ENCODE measurements around the gene SEMA6B. TPM values are rescaled to one million over a fixed set of nuclear protein-coding genes. Genes with fewer than 3 reads are reported as not detected.

SEMA6B gene
- total RNA-seq, 1 experiment from 2014 or later: 1.6 TPM

DNA sequence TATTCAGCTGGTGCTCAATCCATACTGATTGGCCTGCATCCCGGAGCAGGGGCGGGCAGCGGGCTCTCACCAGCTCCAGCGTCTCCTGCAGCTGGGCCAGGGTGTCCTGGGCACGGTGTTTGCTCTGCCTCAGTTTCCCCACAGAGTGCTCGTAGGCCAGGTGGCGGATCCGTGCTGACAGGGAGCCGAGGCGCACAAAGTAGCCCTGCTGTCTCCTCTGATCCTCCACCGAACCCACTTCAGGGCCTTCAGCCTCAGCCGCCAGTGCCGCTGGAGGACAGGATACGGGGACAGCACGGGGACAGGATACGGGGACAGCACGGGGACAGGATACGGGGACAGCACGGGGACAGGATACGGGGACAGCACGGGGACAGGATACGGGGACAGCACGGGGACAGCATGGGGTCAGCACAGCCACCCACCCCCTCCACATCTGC, 33.9 kb downstream of the SEMA6B start:
- no peak for DNase-seq (ENCODE audit: low read depth)

DNA sequence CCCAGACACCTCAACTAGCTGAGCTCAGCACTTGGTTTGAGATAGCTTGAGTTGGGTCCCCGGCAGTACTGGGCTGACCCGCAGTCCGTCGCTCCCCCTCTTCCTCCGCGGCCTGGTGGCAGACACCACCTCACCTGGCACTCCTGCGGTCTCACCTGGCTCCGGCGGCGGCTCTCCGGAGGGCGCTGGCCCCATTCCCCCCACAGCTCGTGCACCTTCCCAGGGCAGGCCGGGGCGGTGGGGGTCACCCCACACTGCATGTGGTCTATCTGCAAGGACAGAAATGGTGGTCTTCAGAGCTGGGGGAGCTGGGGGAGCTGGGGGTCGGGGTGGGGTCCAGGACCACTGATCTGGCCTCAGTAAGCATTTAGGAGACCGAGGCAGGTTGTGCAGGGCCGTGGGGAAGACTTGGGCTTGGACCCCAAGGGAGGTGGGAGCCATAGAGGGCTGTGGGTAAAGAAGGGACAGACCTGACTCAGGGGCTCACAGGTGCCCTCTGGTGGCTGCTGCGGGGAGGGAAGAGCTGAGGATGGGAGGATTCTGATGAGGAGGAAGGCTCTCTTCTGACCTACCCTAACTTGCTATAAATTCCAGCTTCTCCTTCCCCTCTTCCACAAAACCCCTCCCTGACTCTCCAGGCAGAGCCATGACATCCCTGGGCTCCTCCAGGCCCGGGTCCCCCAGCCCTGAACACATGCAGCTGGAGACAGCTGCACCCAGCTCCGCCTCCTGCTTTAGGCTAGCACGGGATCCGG, 34.5 kb downstream of the SEMA6B start:
- peak; percentile 43 for DNase-seq (ENCODE audit: low read depth)

DNA sequence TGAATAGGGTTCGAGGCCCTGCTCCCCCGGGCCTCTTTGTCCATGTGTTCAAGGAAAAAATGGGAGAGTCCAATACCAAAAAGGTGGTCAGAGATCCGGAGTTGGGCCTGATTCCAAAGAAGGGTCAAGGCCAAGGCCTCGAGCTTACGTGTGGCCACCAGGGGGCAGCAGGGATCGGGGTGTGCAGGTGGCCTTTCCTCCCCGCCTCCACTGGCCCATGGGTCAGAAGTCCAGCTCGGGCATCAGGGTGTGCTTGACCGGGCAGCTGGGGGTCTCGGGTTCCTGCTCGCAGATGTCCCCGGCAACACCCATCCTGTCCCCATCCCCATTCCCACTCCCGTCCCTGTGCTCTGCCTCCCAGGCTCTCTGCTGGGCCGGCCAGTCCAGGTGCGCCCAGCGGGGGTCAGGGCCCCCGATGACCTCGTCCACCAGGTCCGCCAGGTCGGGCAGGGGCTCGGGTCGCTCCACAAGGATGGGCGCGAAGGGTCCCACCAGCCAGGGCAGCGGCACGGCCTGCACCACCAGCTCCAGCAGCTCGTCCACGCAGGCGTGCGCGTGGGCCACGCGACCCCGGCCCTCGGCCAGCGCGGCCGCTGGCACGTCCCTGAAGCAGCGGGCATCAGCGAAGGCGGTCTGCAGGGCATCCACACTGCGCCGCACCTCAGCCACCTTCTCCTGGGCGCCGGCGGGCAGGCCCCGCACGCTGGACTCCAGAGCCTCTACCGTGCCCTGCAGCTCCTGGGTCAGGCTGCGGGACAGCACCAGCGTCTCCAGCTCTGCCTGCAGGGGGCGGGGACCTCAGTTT, 36.0 kb downstream of the SEMA6B start:
- DNase-seq (ENCODE audit: low read depth): peak; percentile 40

DNA sequence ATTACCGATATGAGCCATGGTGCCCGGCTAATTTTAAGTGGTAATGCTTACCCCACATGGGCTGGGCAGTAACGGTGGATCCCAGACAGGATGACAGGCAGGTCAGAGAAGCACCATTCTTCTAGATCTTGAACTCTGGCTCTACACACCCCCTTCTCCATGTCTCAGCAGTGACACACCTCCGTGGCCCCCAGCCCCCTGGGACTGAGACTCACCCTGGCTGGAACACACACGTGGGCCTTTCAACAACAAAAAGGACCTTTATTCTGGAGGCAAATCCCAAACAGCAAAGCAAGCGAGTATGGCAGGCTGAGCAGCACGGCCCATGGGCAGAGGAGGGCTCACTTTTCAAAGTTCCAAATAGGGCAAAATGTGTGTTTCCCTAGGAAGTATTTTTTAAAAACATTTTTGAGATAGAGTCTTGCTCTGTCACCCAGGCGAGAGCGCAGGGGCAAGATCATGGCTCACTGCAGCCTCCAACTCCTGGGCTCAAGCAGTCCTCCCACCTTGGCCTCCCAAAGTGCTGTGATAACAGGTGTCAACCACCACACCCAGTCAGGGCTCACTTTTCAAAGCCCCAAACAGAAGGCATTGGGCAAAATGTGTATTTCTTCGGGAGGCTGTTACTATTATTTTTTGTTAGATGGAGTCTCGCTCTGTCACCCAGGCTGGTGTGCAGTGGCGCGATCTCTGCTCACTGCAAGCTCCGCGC, 37.0 kb downstream of the SEMA6B start:
- DNase-seq (ENCODE audit: low read depth): no peak

DNA sequence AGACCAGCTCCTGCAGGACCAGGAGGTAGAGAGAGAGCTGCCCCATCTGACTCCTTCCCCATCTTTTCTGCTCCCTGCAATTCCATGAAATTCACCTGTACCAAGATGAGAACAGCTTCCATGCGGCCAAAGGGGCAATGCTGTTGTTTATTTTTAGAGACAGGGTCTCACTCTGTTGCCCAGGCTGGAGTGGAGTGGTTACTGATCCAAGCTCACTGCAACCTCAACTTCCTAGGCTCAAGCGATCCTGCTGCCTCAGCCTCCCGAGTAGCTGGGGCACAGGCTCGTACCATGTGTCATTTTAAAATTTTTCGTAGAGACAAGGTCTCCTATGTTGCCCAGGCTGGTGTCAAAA, 37.6 kb downstream of the SEMA6B start:
- no peak for DNase-seq (ENCODE audit: low read depth)

DNA sequence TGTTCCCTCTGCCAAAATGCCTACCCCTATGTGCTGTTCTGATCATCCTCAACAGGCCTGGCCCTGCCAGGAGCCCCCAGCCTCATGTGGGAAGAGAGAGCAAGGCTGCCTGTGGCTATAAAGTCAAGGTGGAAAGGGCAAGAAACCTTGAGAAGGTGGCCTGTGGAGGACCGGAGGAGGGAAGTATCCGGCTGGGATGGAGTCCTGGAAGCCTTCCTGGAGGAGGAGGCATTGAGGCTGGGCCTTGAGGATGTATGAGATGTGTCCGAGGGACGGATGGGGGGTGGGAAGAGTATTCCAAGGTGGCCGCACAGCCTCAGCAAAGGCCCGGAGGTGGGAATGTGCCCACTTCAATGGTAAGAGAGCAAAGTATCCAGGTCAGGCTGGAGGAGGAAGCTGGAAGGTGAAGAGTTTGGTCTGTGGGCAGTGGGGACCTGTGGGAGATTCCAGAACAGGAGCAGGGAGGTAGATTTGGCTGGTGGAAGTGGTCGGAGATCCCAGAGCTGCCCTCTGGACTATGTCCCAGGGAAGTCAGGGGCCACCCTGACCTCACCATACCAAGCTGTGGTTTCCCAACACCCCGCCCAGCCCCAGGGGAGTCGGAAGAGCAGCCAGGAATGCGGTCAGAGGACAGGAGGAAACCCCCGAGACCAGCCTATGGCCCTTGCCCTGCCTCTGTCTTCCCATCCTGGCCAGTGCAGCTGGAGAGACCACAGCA, 38.2 kb downstream of the SEMA6B start:
- peak; percentile 44 for DNase-seq (ENCODE audit: low read depth)

DNA sequence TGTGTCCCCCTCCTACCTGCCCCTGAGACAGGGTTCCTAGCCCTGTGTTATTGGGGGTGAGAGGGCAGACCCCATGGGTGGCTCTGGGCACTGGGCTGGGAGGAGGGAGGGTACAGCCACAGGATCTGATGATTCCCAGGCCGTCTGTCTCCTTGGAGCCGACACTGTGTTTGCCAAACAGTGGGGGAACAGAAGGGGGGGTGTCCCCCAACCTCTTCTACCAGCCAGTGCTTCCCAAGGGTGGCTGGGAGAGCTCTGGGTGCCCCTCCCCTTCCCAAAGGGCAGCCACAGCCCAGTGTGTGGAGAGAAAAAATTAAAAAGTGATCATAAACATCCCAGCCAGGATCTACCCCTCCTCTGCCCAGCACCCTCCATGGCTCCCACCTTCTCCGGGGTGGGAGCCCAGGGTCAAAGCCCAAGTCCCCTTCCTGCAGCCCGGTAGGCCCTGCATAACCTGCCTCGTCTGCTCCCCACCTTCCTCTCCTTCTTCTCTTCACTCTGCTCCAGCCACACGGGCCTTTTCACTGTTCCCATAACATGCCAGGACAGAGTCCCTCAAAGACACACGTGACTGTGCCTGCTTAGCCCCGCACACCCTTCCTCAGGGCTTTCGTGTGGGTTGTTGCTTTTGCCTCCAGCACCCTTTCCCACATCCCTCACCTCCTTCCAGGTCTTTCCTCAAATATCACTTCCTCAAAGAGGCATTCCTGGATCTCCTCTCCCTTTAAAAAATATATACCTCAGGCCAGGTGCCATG, 39.8 kb downstream of the SEMA6B start:
- DNase-seq (ENCODE audit: low read depth): peak; percentile 57

DNA sequence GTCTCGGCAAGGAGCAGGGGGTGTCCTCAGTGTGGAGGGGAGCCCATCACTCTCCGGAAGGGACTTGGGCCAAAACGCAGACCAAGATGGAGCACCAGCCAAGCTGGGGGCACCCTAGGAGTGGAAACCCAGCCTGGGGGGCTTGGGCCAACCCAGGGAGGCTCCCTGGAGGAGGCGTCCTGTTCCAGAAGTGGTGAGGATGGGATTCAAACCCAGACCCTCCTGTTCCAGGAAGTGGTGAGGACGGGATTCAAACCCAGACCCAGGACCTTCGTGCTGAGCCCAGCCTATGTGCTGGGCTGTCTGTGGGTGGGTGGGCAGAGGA, 40.4 kb downstream of the SEMA6B start:
- DNase-seq (ENCODE audit: low read depth): no peak

DNA sequence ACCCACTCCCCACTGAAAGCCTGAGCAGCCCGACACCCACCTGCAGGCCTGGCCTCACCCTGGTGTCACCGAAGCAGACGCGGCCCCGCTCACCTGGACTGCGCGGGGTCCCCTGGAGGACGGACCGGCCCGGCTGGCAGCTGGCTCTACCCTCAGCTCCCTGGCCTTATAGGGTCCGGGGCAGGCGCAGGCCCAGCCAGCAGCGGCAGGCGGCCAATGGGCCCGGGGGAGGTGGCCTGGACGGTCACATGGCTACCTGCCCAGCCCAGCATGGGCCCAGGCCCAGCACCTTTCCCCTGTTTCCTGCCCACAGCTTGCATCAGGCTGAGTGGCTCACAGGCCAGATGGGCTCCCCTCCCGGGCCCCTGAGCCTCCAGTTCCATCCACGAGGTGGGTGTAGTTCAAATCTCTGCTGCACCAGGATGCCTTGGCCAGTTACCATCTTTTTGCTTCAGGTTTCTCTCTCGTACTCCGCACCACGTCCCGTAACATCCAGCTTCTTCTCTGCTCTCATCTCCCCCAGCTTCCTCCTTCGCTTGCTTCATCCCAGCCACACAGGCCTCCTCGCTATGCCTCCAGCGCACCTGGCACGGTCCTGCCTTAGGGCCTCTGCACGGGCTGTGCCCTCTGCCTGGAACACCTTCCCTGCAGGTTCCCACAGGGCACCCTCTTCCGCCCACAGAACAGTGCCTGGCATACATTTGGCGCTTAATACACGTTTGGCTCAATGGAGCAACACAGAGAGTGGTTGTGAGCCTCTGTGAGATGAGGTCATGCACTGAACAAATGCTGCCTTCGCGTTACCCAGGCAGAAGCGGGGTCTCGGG, 40.9 kb downstream of the SEMA6B start, which contains the start of gene PLIN4:
Gene PLIN4 (minus strand): TSS at position 142 of the 827 bp plus-strand sequence. CDS start 214 bp downstream, outside the sequence.
- DNase-seq (ENCODE audit: low read depth): peak; percentile 47

DNA sequence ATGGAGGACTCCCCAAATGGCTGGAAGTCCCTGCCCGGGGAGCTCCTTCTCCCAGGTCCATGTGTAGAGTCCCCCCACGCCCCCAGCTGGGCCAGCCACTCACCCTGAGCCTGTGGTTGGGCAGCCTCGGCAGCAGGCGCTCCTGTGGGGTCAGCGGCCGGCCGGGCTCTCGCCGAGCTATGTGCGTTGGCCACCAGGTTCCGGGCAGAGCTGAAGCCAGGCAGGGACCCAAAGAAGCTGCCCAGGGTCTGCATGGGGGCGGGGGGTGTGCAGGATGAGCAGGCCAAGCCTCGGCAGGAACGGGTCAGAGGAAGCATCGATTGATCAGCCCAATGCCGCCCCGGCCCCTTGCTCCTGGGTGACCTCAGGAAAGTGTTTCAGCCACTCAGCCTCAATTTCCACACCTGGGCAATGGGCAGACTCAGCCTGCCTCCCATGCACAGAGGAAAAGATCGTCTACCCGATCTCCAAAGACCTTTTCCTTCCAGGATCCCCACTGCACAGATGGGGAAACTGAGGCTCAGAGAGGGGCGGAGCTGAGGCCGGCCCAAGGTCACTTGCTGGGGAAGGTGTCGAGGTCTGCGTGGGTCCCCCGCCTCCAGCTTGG, 41.9 kb downstream of the SEMA6B start:
- DNase-seq (ENCODE audit: low read depth): no peak

DNA sequence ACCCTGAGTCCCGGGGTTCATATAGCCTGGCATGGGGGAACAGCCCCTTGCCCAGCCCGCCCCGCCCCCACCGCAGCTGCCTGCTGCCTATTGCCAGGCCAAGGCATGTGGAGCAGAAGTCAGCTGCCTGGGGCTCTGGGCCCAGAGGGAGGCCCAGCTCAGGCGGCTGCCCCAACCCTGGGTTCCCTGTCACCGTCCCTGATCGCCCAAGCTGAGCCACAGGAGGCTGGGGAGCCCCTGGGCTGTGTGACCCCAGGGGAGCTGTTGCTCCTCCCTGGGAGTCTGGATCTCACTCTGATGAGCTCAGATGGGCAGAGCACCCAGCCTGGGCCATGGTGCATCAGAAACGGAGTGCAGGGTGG, 42.6 kb downstream of the SEMA6B start:
- DNase-seq (ENCODE audit: low read depth): no peak

DNA sequence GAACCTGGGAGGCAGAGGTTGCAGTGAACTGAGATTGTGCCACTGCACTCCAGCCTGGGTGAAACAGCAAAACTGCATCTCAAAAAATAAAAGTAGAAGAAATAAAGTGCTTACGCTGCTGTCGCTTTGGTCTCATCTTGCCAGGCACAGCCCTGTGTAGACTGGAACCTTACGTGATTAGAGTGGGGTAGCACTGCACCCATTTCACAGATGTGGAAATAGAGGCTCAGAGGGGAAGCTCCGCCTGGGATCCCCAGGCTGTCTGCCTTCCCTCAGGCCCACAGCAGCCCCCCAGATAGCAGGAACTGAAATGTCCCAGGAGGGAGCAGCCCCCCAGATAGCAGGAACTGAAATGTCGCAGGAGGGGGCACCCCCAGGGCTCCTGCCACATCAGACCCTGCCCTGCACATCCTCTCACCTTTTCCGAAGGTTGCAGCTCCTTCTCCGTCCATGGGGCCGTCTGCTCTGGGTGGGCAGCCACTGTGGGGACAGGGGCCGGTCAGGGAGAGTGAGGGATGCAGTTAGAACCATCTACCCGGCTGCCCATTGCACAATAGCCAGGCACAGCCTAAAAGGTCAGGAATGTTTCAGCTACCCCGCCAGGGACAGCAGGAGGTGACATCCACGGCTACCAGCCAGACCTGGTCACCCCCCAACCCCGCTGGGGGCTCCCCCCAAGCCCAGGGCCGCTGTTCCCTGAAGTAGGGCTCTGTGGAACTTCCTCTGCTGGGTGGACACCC, 43.1 kb downstream of the SEMA6B start:
- DNase-seq (ENCODE audit: low read depth): no peak

DNA sequence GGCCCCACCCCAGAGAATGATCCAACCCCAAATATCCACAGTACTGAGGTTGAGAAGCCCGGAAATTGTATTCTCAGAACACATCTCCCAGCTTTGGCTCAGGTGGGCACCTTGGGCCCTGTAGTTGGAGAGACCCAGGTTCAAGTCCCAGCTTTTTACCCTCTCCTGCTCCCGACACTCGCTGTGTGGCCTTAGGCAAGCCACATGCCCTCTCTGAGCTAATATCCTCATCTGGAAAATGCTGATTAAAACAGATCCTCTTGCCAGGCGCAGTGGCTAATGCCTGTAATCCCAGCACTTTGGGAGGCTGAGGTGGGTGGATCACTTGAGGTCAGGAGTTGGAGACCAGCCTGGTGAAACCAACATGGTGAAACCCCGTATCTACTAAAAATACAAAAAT, 43.8 kb downstream of the SEMA6B start:
- no peak for DNase-seq (ENCODE audit: low read depth)

DNA sequence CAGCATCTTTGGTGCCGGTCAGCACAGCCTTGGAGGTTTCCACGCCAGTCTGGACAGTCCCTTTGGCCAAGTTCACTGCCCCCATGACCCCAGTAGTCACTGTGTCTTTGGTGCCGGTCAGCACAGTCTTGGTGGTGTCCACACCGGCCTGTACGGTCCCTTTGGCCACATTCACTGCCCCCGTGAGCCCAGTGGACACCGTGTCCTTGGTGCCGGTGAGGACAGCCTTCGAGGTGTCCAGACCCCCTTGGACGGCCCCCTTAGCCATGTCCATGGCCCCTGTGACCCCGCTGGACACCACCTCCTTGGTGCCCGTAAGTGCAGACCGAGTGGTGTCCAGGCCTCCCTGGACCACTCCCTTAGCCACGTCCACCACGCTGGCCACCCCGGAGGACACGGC, 46.2 kb downstream of the SEMA6B start:
- DNase-seq (ENCODE audit: low read depth): no peak

DNA sequence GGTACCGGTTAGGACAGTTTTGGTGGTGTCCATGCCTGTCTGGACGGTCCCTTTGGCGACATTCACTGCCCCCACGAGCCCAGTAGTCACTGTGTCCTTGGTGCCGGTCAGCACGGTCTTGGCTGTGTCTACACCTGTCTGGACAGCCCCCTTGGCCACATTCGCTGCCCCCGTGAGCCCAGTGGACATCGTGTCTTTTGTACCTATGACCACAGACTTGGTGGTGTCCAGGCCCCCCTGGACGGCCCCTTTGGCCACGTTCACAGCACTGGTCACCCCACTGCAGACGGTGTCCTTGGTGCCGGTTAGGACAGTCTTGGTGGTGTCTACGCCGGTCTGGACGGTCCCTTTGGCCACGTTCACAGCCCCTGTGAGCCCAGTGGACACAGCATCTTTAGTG, 47.4 kb downstream of the SEMA6B start:
- no peak for DNase-seq (ENCODE audit: low read depth)

DNA sequence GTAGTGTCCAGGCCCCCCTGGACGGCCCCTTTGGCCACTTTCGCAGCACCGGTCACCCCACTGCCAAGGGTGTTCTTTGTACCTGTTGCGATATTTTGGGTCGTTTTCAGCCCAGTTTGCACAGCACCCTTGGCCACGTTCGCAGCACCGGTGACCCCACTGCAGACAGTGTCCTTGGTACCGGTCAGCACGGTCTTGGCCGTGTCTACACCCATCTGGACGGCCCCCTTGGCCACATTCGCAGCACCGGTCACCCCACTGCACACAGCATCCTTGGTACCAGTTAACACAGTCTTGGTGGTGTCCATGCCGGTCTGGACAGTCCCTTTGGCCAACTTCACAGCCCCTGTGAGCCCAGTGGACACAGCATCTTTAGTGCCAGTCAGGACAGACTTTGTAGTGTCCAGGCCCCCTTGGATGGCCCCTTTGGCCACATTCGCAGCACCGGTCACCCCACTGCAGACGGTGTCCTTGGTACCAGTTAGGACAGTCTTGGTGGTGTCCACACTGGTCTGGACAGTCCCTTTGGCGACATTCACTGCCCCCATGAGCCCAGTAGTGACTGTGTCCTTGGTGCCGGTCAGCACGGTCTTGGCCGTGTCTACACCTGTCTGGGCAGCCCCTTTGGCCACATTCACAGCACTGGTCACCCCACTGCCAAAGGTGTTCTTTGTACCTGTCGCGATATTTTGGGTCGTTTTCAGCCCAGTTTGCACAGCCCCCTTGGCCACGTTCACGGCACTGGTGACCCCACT, 48.0 kb downstream of the SEMA6B start:
- DNase-seq (ENCODE audit: low read depth): no peak

DNA sequence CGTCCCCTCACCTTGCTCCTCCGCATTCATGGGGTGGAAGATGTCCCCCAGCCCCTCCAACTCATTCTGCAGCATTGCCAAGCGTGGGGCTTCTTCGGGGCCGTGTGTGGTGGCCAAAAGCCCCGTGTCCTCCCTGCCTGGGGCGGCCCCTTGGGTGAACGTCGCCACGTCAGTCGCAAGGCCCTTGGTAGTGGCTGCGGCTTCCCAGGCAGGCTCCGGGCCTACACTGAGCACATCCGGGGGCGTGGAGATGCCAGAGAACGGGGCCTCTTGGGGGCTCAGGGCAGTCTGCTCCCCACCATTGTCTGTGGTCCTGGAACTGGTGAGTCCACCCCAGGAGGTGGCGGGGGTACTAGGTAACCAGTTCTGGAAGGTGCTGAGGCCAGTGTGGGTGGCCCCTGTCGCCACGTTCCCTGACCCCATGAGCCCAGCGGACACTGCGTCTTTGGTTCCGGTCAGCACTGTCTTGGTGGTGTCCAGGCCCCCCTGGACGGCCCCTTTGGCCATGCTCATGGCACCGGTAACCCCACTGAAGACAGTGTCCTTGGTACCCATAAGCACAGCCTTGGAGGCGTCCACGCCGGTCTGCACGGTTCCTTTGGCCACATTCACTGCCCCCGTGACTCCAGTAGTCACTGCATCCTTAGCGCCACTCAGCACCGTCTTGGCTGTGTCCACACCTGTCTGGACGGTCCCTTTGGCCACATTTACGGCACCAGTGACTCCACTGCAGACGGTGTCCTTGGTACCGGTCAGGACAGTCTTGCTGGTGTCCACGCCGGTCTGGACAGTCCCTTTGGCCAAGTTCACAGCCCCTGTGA, 48.8 kb downstream of the SEMA6B start:
- DNase-seq (ENCODE audit: low read depth): no peak

DNA sequence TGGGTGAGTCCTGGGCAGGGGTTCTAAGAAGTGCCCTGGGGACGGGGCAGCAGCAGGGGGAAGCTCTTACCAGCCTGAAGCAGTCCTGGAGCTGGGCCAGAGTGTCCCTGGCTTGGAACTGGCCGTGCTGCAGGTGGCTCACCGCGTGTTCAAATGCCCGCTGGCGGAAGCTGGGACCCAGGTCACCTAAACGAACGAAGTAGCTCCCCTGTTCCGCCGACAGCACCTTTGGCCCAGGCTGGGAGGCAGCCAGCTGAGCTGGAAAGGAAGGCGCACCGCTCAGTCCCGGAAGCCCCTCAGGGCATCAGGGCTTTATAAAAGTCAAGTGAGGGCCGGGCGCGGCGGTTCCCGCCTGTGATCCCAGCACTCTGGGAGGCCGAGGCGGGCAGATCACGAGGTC, 50.8 kb downstream of the SEMA6B start:
- no peak for DNase-seq (ENCODE audit: low read depth)

Data from M059J (cell line).